ENCODE measurements around the gene BMP6.

- no peak for TF ChIP-seq CTCF (IDR thresholded peaks at IDR 0.05)
- no peak for TF ChIP-seq POLR2A (IDR thresholded peaks at IDR 0.05)
Observed at GRCh38 chr6:7749478-7749877, 23.6 kb downstream of the BMP6 start.

All from esophagus squamous epithelium (tissue), 4 donors.